ENCODE results near the gene CNTLN.
"Not testable (repeated sequence)": the region's sequence is repeated elsewhere in the genome, so short reads cannot be mapped to it uniquely, and the experiment has no call there.

Gene CNTLN

GRCh38 chr9:17177496-17177895, 42.7 kb downstream of the CNTLN start:
- H3K4me1 ChIP-seq (ENCODE audit: control insufficient read depth in 2 of 2, insufficient read depth in 2 of 2, low read length in 2 of 2); H3K27me3 ChIP-seq (ENCODE audit: control insufficient read depth in 2 of 2, insufficient read depth in 2 of 2, low read length in 2 of 2); H3K4me3 ChIP-seq (ENCODE audit: low read length in 2 of 2): not testable (repeated sequence)

GRCh38 chr9:17185481-17186029, 50.7 kb downstream of the CNTLN start:
- no peak overlapping the region for H3K27ac ChIP-seq (ENCODE audit: low read depth in 2 of 2, low read length in 2 of 2)
- H3K4me3 ChIP-seq (ENCODE audit: low read length in 2 of 2): no peak overlapping the region
- no peaks in the 10 kb centered on the region for H3K4me1 ChIP-seq (ENCODE audit: control insufficient read depth in 2 of 2, insufficient read depth in 2 of 2, low read length in 2 of 2)
- H3K36me3 ChIP-seq (ENCODE audit: control insufficient read depth in 2 of 2, insufficient read depth in 2 of 2, low read length in 2 of 2): no peaks in the 10 kb centered on the region
- H3K9me3 ChIP-seq (ENCODE audit: control insufficient read depth in 2 of 2, low read length in 2 of 2): no peaks in the 10 kb centered on the region
- H3K9ac ChIP-seq (ENCODE audit: low read depth in 1 of 2, low read length in 2 of 2): no peak overlapping the region
- H3K27me3 ChIP-seq (ENCODE audit: control insufficient read depth in 2 of 2, insufficient read depth in 2 of 2, low read length in 2 of 2): no peaks in the 10 kb centered on the region

More at GRCh38 chr9:17177496-17177895, 42.7 kb downstream of the CNTLN start:
- H3K9me3 ChIP-seq (ENCODE audit: control insufficient read depth in 2 of 2, low read length in 2 of 2); H3K9ac ChIP-seq (ENCODE audit: low read depth in 1 of 2, low read length in 2 of 2); H3K36me3 ChIP-seq (ENCODE audit: control insufficient read depth in 2 of 2, insufficient read depth in 2 of 2, low read length in 2 of 2); H3K27ac ChIP-seq (ENCODE audit: low read depth in 2 of 2, low read length in 2 of 2): not testable (repeated sequence)

- H3K4me1 ChIP-seq (ENCODE audit: control insufficient read depth in 2 of 2, insufficient read depth in 2 of 2, low read length in 2 of 2): no peaks in the 10 kb centered on the region
- no peak overlapping the region for H3K9ac ChIP-seq (ENCODE audit: low read depth in 1 of 2, low read length in 2 of 2)
- no peaks in the 10 kb centered on the region for H3K27me3 ChIP-seq (ENCODE audit: control insufficient read depth in 2 of 2, insufficient read depth in 2 of 2, low read length in 2 of 2)
- H3K27ac ChIP-seq (ENCODE audit: low read depth in 2 of 2, low read length in 2 of 2): no peak overlapping the region
- no peak overlapping the region for H3K4me3 ChIP-seq (ENCODE audit: low read length in 2 of 2)
- H3K9me3 ChIP-seq (ENCODE audit: control insufficient read depth in 2 of 2, low read length in 2 of 2): no peaks in the 10 kb centered on the region
- no peaks in the 10 kb centered on the region for H3K36me3 ChIP-seq (ENCODE audit: control insufficient read depth in 2 of 2, insufficient read depth in 2 of 2, low read length in 2 of 2)
Measured at GRCh38 chr9:17191082-17191481, 56.2 kb downstream of the CNTLN start.

- Histone ChIP-seq H3K4me3 (ENCODE audit: low read length in 2 of 2) (no peak overlapping the region), H3K4me1 (ENCODE audit: control insufficient read depth in 2 of 2, insufficient read depth in 2 of 2, low read length in 2 of 2) (no peaks in the 10 kb centered on the region), H3K36me3 (ENCODE audit: control insufficient read depth in 2 of 2, insufficient read depth in 2 of 2, low read length in 2 of 2) (no peaks in the 10 kb centered on the region), H3K9me3 (ENCODE audit: control insufficient read depth in 2 of 2, low read length in 2 of 2) (no peaks in the 10 kb centered on the region), H3K9ac (ENCODE audit: low read depth in 1 of 2, low read length in 2 of 2) (no peak overlapping the region), H3K27ac (ENCODE audit: low read depth in 2 of 2, low read length in 2 of 2) (no peak overlapping the region), H3K27me3 (ENCODE audit: control insufficient read depth in 2 of 2, insufficient read depth in 2 of 2, low read length in 2 of 2) (no peaks in the 10 kb centered on the region)
Measured at GRCh38 chr9:17204611-17205152, 69.8 kb downstream of the CNTLN start.

- no peaks in the 10 kb centered on the region for H3K9me3 ChIP-seq (ENCODE audit: control insufficient read depth in 2 of 2, low read length in 2 of 2)
- H3K36me3 ChIP-seq (ENCODE audit: control insufficient read depth in 2 of 2, insufficient read depth in 2 of 2, low read length in 2 of 2): no peaks in the 10 kb centered on the region
- H3K4me1 ChIP-seq (ENCODE audit: control insufficient read depth in 2 of 2, insufficient read depth in 2 of 2, low read length in 2 of 2): no peaks in the 10 kb centered on the region
- no peak overlapping the region for H3K27ac ChIP-seq (ENCODE audit: low read depth in 2 of 2, low read length in 2 of 2)
- no peak overlapping the region for H3K4me3 ChIP-seq (ENCODE audit: low read length in 2 of 2)
- no peak overlapping the region for H3K9ac ChIP-seq (ENCODE audit: low read depth in 1 of 2, low read length in 2 of 2)
- H3K27me3 ChIP-seq (ENCODE audit: control insufficient read depth in 2 of 2, insufficient read depth in 2 of 2, low read length in 2 of 2): no peaks in the 10 kb centered on the region
Measured at GRCh38 chr9:17216011-17216410, 81.2 kb downstream of the CNTLN start.

GRCh38 chr9:17216646-17217045, 81.8 kb downstream of the CNTLN start:
- H3K27ac ChIP-seq (ENCODE audit: low read depth in 2 of 2, low read length in 2 of 2): no peak overlapping the region

GRCh38 chr9:17217272-17217671, 82.4 kb downstream of the CNTLN start:
- H3K36me3 ChIP-seq (ENCODE audit: control insufficient read depth in 2 of 2, insufficient read depth in 2 of 2, low read length in 2 of 2): no peaks in the 10 kb centered on the region
- no peak overlapping the region for H3K4me3 ChIP-seq (ENCODE audit: low read length in 2 of 2)
- no peaks in the 10 kb centered on the region for H3K9me3 ChIP-seq (ENCODE audit: control insufficient read depth in 2 of 2, low read length in 2 of 2)
- no peak overlapping the region for H3K27ac ChIP-seq (ENCODE audit: low read depth in 2 of 2, low read length in 2 of 2)
- no peak overlapping the region for H3K9ac ChIP-seq (ENCODE audit: low read depth in 1 of 2, low read length in 2 of 2)
- no peaks in the 10 kb centered on the region for H3K27me3 ChIP-seq (ENCODE audit: control insufficient read depth in 2 of 2, insufficient read depth in 2 of 2, low read length in 2 of 2)
- H3K4me1 ChIP-seq (ENCODE audit: control insufficient read depth in 2 of 2, insufficient read depth in 2 of 2, low read length in 2 of 2): no peaks in the 10 kb centered on the region

More at GRCh38 chr9:17216646-17217045, 81.8 kb downstream of the CNTLN start:
- Histone ChIP-seq H3K4me1 (ENCODE audit: control insufficient read depth in 2 of 2, insufficient read depth in 2 of 2, low read length in 2 of 2) (no peaks in the 10 kb centered on the region), H3K9ac (ENCODE audit: low read depth in 1 of 2, low read length in 2 of 2) (no peak overlapping the region), H3K4me3 (ENCODE audit: low read length in 2 of 2) (no peak overlapping the region), H3K36me3 (ENCODE audit: control insufficient read depth in 2 of 2, insufficient read depth in 2 of 2, low read length in 2 of 2) (no peaks in the 10 kb centered on the region), H3K9me3 (ENCODE audit: control insufficient read depth in 2 of 2, low read length in 2 of 2) (no peaks in the 10 kb centered on the region), H3K27me3 (ENCODE audit: control insufficient read depth in 2 of 2, insufficient read depth in 2 of 2, low read length in 2 of 2) (no peaks in the 10 kb centered on the region)

GRCh38 chr9:17219261-17219660, 84.4 kb downstream of the CNTLN start:
- no peak overlapping the region for H3K4me3 ChIP-seq (ENCODE audit: low read length in 2 of 2)
- no peaks in the 10 kb centered on the region for H3K9me3 ChIP-seq (ENCODE audit: control insufficient read depth in 2 of 2, low read length in 2 of 2)
- no peak overlapping the region for H3K9ac ChIP-seq (ENCODE audit: low read depth in 1 of 2, low read length in 2 of 2)
- H3K27ac ChIP-seq (ENCODE audit: low read depth in 2 of 2, low read length in 2 of 2): no peak overlapping the region
- no peaks in the 10 kb centered on the region for H3K4me1 ChIP-seq (ENCODE audit: control insufficient read depth in 2 of 2, insufficient read depth in 2 of 2, low read length in 2 of 2)
- no peaks in the 10 kb centered on the region for H3K36me3 ChIP-seq (ENCODE audit: control insufficient read depth in 2 of 2, insufficient read depth in 2 of 2, low read length in 2 of 2)
- no peaks in the 10 kb centered on the region for H3K27me3 ChIP-seq (ENCODE audit: control insufficient read depth in 2 of 2, insufficient read depth in 2 of 2, low read length in 2 of 2)

- H3K36me3 ChIP-seq (ENCODE audit: control insufficient read depth in 2 of 2, insufficient read depth in 2 of 2, low read length in 2 of 2): no peaks in the 10 kb centered on the region
- no peak overlapping the region for H3K9ac ChIP-seq (ENCODE audit: low read depth in 1 of 2, low read length in 2 of 2)
- H3K4me3 ChIP-seq (ENCODE audit: low read length in 2 of 2): no peak overlapping the region
- no peaks in the 10 kb centered on the region for H3K27me3 ChIP-seq (ENCODE audit: control insufficient read depth in 2 of 2, insufficient read depth in 2 of 2, low read length in 2 of 2)
- H3K27ac ChIP-seq (ENCODE audit: low read depth in 2 of 2, low read length in 2 of 2): no peak overlapping the region
- H3K4me1 ChIP-seq (ENCODE audit: control insufficient read depth in 2 of 2, insufficient read depth in 2 of 2, low read length in 2 of 2): no peaks in the 10 kb centered on the region
- H3K9me3 ChIP-seq (ENCODE audit: control insufficient read depth in 2 of 2, low read length in 2 of 2): no peaks in the 10 kb centered on the region
Measured at GRCh38 chr9:17222932-17223331, 88.1 kb downstream of the CNTLN start.

GRCh38 chr9:17225407-17225806, 90.6 kb downstream of the CNTLN start:
- no peak overlapping the region for H3K27ac ChIP-seq (ENCODE audit: low read depth in 2 of 2, low read length in 2 of 2)

More at GRCh38 chr9:17225407-17225806, 90.6 kb downstream of the CNTLN start:
- H3K36me3 ChIP-seq (ENCODE audit: control insufficient read depth in 2 of 2, insufficient read depth in 2 of 2, low read length in 2 of 2): no peaks in the 10 kb centered on the region
- no peaks in the 10 kb centered on the region for H3K4me1 ChIP-seq (ENCODE audit: control insufficient read depth in 2 of 2, insufficient read depth in 2 of 2, low read length in 2 of 2)
- H3K9ac ChIP-seq (ENCODE audit: low read depth in 1 of 2, low read length in 2 of 2): no peak overlapping the region
- no peaks in the 10 kb centered on the region for H3K9me3 ChIP-seq (ENCODE audit: control insufficient read depth in 2 of 2, low read length in 2 of 2)
- no peak overlapping the region for H3K4me3 ChIP-seq (ENCODE audit: low read length in 2 of 2)
- no peaks in the 10 kb centered on the region for H3K27me3 ChIP-seq (ENCODE audit: control insufficient read depth in 2 of 2, insufficient read depth in 2 of 2, low read length in 2 of 2)
